Activated naive CD8-positive, alpha-beta T cell (primary cell): Measurements from ENCODE around the gene MTARC1.

Experiments used
- H3K27ac Mint-ChIP-seq: one replicate; pipeline ENCODE4 v1.8.0; 2021; ENCODE audit warnings: mixed read lengths
- H3K27me3 Mint-ChIP-seq: one replicate; pipeline ENCODE4 v1.8.0; 2021; ENCODE audit warnings: mixed read lengths
- H3K36me3 Mint-ChIP-seq: one replicate; pipeline ENCODE4 v1.8.0; 2021; ENCODE audit warnings: mixed read lengths
- H3K4me1 Mint-ChIP-seq: one replicate; pipeline ENCODE4 v1.8.0; 2021; ENCODE audit warnings: low read depth, mixed read lengths
- H3K4me3 Mint-ChIP-seq: one replicate; pipeline ENCODE4 v1.8.0; 2021; ENCODE audit warnings: mild to moderate bottlenecking, mixed read lengths
- H3K9me3 Mint-ChIP-seq: one replicate; pipeline ENCODE4 v1.8.0; 2021; ENCODE audit warnings: low read depth, mixed read lengths

MTARC1 gene

GRCh38 chr1:220808345-220809186 lies 21.9 kb downstream of the MTARC1 start:
- Mint-ChIP-seq H3K27me3 (peaks cover 12% of the 10 kb centered on the region), H3K4me1 (peaks cover 3% of the 10 kb centered on the region), H3K27ac (no peak overlapping the region), H3K36me3 (no peaks in the 10 kb centered on the region), H3K9me3 (no peaks in the 10 kb centered on the region), H3K4me3 (no peak overlapping the region)

GRCh38 chr1:220809187-220809550 lies 22.5 kb downstream of the MTARC1 start:
- H3K4me1 Mint-ChIP-seq = peaks cover 3% of the 10 kb centered on the region
- no peaks in the 10 kb centered on the region for H3K9me3 Mint-ChIP-seq
- no peak overlapping the region for H3K4me3 Mint-ChIP-seq
- H3K27me3 Mint-ChIP-seq = peaks cover 13% of the 10 kb centered on the region
- no peak overlapping the region for H3K27ac Mint-ChIP-seq
- H3K36me3 Mint-ChIP-seq = no peaks in the 10 kb centered on the region

- H3K4me3 Mint-ChIP-seq = no peak overlapping the region
- H3K36me3 Mint-ChIP-seq = no peaks in the 10 kb centered on the region
- no peak overlapping the region for H3K27ac Mint-ChIP-seq
- H3K4me1 Mint-ChIP-seq = peaks cover 3% of the 10 kb centered on the region
- peaks cover 15% of the 10 kb centered on the region for H3K27me3 Mint-ChIP-seq
- no peaks in the 10 kb centered on the region for H3K9me3 Mint-ChIP-seq
These were observed 23.0 kb downstream of the MTARC1 start for GRCh38 chr1:220809704-220810103.

DNA sequence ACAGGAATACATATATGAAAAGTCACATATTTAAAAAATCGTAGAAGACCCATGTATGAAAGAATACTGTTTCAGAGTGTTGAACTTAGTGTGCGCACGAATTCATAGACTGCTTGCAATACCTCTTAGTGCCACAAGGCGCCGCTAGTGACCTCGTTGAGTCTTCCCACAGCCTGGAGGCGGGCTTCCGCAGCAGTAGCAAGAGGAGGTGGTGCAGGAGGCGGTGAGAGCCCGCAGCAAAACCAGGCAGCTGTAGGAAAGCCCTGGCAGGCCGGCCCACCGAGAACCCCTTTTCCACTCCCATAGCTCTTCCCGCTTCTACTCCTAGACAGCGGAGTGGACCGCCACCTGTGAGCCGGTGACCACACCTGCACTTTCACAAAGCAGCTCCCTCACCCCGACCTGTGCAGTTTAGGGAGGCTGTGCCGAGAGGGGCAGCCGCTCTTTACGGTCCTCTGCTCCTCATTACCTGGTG lies 23.5 kb downstream of the MTARC1 start:
- Mint-ChIP-seq H3K27ac (no peak overlapping the region), H3K4me1 (peaks cover 3% of the 10 kb centered on the region), H3K27me3 (peaks cover 15% of the 10 kb centered on the region), H3K9me3 (no peaks in the 10 kb centered on the region), H3K4me3 (peak overlapping the region; percentile 65), H3K36me3 (no peaks in the 10 kb centered on the region)

- Mint-ChIP-seq H3K9me3 (no peaks in the 10 kb centered on the region), H3K4me1 (peaks cover 3% of the 10 kb centered on the region), H3K27ac (no peak overlapping the region), H3K27me3 (peaks cover 15% of the 10 kb centered on the region), H3K36me3 (no peaks in the 10 kb centered on the region), H3K4me3 (no peak overlapping the region)
These were observed 24.2 kb downstream of the MTARC1 start for GRCh38 chr1:220810963-220811362.

- no peak overlapping the region for H3K4me3 Mint-ChIP-seq
- peaks cover 15% of the 10 kb centered on the region for H3K27me3 Mint-ChIP-seq
- H3K4me1 Mint-ChIP-seq = peaks cover 3% of the 10 kb centered on the region
- no peaks in the 10 kb centered on the region for H3K36me3 Mint-ChIP-seq
- no peaks in the 10 kb centered on the region for H3K9me3 Mint-ChIP-seq
- no peak overlapping the region for H3K27ac Mint-ChIP-seq
These were observed 25.0 kb downstream of the MTARC1 start for GRCh38 chr1:220811695-220812094.

DNA sequence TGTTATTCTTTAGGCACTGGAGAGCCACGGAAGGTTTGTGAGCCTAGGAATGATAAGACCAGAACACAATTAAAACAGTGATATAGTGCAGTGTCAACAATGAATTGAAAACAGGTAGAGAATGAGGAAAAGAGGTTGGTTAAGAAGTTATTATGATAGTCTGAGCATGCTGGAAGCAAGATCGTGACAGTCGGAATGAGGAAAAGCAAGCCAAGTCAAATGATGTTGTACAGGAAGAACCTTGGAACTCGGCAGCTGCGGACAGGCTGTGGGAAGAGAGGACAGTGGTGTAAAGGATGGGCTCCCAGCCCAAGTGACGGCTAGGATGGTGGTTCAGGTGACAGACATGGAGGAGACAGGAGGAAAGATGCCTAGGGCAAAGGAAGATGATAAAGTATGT lies 25.6 kb downstream of the MTARC1 start:
- no peak overlapping the region for H3K4me3 Mint-ChIP-seq
- no peak overlapping the region for H3K27ac Mint-ChIP-seq
- H3K36me3 Mint-ChIP-seq = no peaks in the 10 kb centered on the region
- H3K4me1 Mint-ChIP-seq = peaks cover 3% of the 10 kb centered on the region
- H3K9me3 Mint-ChIP-seq = no peaks in the 10 kb centered on the region
- peaks cover 15% of the 10 kb centered on the region for H3K27me3 Mint-ChIP-seq

- no peaks in the 10 kb centered on the region for H3K36me3 Mint-ChIP-seq
- H3K27me3 Mint-ChIP-seq = peaks cover 15% of the 10 kb centered on the region
- no peak overlapping the region for H3K27ac Mint-ChIP-seq
- H3K9me3 Mint-ChIP-seq = no peaks in the 10 kb centered on the region
- H3K4me3 Mint-ChIP-seq = no peak overlapping the region
- peaks cover 3% of the 10 kb centered on the region for H3K4me1 Mint-ChIP-seq
These were observed 26.3 kb downstream of the MTARC1 start for GRCh38 chr1:220813013-220813412.

DNA sequence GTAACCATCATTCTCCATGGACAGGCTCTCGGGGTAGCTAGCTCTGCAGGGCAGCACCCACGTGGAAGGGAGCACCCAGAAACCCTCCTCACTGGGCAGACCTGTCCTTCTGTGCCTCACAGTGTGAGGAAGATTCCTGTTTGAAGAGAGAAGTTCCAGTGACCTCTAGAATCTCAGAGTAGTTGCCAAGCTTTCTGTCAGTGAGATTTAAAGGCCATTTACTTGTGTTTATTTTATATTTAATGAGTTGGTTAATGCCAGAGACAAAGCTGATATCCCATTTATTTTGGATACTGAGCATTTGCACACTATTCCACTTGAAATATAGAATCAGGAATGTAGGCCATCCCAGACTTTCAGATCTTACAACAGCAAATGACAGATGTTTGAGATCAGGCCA lies 28.7 kb downstream of the MTARC1 start:
- H3K9me3 Mint-ChIP-seq = no peaks in the 10 kb centered on the region
- H3K27me3 Mint-ChIP-seq = peaks cover 18% of the 10 kb centered on the region
- no peak overlapping the region for H3K27ac Mint-ChIP-seq
- no peaks in the 10 kb centered on the region for H3K36me3 Mint-ChIP-seq
- peaks cover 3% of the 10 kb centered on the region for H3K4me1 Mint-ChIP-seq
- no peak overlapping the region for H3K4me3 Mint-ChIP-seq

DNA sequence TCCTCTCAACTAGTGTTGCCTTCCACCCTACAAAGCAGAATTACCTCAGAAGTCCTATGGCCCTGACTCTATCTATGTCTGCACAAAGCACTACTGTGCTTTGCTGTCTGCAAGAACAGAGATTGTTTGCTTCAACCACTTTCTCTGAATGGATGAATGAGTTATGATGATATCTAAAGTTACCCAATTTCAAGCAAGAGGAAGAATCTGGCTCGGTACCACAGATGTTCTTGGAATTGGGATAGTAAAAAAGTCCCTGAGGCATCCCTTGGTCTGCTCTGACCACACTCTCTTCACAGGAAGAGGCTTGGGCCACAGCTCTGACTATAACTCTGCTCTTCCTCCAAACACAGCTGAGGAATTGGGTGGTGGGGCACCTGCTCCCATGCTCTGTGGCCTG lies 31.2 kb downstream of the MTARC1 start:
- no peak overlapping the region for H3K27ac Mint-ChIP-seq
- no peaks in the 10 kb centered on the region for H3K36me3 Mint-ChIP-seq
- H3K27me3 Mint-ChIP-seq = peaks cover 12% of the 10 kb centered on the region

GRCh38 chr1:220818421-220819173 lies 31.9 kb downstream of the MTARC1 start:
- Mint-ChIP-seq H3K36me3 (no peaks in the 10 kb centered on the region), H3K27me3 (peaks cover 5% of the 10 kb centered on the region), H3K9me3 (no peaks in the 10 kb centered on the region), H3K4me3 (no peak overlapping the region), H3K4me1 (no peaks in the 10 kb centered on the region), H3K27ac (no peak overlapping the region)

More for the DNA sequence above, 31.2 kb downstream of the MTARC1 start:
- no peak overlapping the region for H3K4me3 Mint-ChIP-seq
- H3K9me3 Mint-ChIP-seq = no peaks in the 10 kb centered on the region
- no peaks in the 10 kb centered on the region for H3K4me1 Mint-ChIP-seq

GRCh38 chr1:220819467-220820026 lies 32.8 kb downstream of the MTARC1 start:
- H3K4me3 Mint-ChIP-seq = no peak overlapping the region
- H3K9me3 Mint-ChIP-seq = no peaks in the 10 kb centered on the region
- H3K27me3 Mint-ChIP-seq = peaks cover 2% of the 10 kb centered on the region
- H3K36me3 Mint-ChIP-seq = no peaks in the 10 kb centered on the region
- H3K27ac Mint-ChIP-seq = no peak overlapping the region
- H3K4me1 Mint-ChIP-seq = no peaks in the 10 kb centered on the region

DNA sequence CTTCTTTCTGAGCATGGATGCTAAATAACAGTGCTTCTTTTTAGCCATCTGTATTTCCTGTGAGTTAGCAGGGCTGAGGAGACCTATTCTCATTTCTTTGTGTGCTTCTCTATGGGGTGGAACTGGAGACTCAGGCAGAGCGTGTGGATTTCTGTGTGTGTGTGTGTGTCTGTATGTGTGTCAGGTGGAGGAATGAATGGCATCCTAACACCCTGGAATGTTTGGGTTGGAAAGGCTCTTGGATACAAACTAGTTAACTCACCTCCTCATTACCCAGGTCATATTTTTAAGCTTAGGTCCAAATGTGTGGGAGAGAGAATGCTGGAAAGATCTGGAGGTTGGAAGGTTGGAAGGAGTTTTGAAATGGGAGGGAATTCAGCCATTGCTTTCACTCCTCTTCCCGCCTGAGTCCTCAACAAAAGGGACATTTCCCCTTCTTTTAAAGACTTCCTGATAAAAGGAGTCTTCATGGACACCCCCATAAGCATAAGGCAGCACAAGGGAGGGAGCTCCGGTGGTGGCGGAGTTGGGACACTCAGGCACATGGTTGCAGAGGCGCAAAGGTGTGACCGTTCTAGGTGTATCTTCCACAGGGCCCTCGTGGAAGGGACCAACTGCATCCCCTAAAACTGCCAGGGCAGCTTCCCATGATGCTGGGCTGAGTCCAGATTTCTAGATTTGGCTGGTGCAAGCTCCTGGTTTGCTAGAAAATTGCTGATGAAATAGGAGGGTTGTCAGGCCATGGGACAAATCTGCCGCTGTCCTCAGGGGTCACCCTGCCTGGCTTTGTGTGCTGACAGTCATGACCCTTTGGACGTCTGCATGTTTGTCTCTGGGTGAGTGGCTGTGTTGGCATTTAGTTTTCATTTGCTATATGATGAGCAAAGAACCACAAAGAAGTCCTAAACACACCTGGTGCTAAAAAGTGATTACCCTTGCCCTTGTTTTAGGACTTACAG lies 37.6 kb downstream of the MTARC1 start:
- H3K27me3 Mint-ChIP-seq = peaks cover 5% of the 10 kb centered on the region
- H3K4me3 Mint-ChIP-seq = no peak overlapping the region
- H3K36me3 Mint-ChIP-seq = no peaks in the 10 kb centered on the region
- no peaks in the 10 kb centered on the region for H3K9me3 Mint-ChIP-seq
- H3K27ac Mint-ChIP-seq = no peak overlapping the region
- no peaks in the 10 kb centered on the region for H3K4me1 Mint-ChIP-seq

DNA sequence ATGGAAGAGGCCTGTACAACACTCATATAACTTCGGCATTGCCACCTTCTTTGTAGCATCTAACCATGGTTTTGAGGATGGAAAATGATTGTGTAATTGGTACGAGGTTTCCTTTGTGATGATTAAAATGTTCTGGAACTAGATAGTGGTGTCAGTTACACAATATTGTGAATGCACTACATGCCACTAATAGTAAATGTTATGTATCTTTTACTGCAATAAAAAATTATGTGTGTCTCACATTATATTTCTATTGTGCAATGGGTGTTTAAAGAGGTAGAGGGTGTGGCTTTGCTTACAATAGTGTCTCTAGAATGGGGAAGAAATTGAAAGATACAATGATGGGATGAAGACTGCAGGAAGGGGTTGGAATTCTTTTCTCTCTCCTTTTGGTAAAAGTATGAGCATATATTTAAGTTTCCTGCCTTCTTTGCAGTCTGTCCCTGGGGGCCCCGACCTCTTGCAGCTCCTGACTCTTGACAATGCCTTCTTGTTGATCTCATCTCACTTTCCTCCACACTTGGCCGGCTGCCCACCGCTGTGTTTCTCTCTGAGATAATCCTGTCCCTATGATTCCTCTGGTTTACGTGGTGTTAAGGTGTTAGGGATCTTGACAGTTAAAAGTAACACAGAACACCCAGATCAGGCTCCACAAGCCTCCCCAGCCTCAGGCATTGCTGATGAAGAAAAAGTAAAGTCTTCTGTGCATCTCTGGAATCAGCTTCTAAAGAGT lies 39.3 kb downstream of the MTARC1 start:
- H3K9me3 Mint-ChIP-seq = no peaks in the 10 kb centered on the region
- H3K27me3 Mint-ChIP-seq = peaks cover 3% of the 10 kb centered on the region
- no peak overlapping the region for H3K27ac Mint-ChIP-seq
- H3K36me3 Mint-ChIP-seq = no peaks in the 10 kb centered on the region
- H3K4me3 Mint-ChIP-seq = no peak overlapping the region
- H3K4me1 Mint-ChIP-seq = no peaks in the 10 kb centered on the region
